CD14-positive monocyte (primary cell): ENCODE data around the gene LASP1. TPM values are rescaled to one million over a fixed set of nuclear protein-coding genes. Genes with fewer than 3 reads are reported as not detected.

ENCODE experiments used
- DNase-seq, 3 donors: peaks; one replicate each; pipeline ENCODE4 v3.0.0-alpha.2; 2011 to 2022
- H2AFZ ChIP-seq: 2 replicates; pipeline ENCODE4 v1.6.0; 2012; ENCODE audit warnings: mild to moderate bottlenecking, low read depth, low read length, inconsistent platforms; ENCODE audit not compliant: insufficient read depth, poor library complexity, severe bottlenecking
- H3K27ac ChIP-seq, 2 donors: 1 replicate in 1 of 2; 2 replicates in 1 of 2; pipeline ENCODE4 v1.5.1; 2012 to 2013; ENCODE audit warnings: low read length in 2 of 2, control low read depth in 1 of 2, inconsistent platforms in 1 of 2, low read depth in 1 of 2, mild to moderate bottlenecking in 1 of 2
- H3K27me3 ChIP-seq, 2 donors: one replicate each; pipeline versions ENCODE4 v1.6.0 to v1.6.1; 2011 to 2013; ENCODE audit warnings: low read length in 2 of 2; ENCODE audit not compliant: control insufficient read depth in 2 of 2, insufficient read depth in 2 of 2
- H3K36me3 ChIP-seq, 2 donors: replicated peaks in 1 of 2; 1 replicate in 1 of 2; 2 replicates in 1 of 2; pipeline versions ENCODE4 v1.5.1 to v1.6.1; 2012 to 2013; ENCODE audit warnings: low read length in 2 of 2, control low read depth in 1 of 2, inconsistent platforms in 1 of 2, mild to moderate bottlenecking in 1 of 2; ENCODE audit not compliant: insufficient read depth in 2 of 2, control insufficient read depth in 1 of 2
- H3K4me1 ChIP-seq, 2 donors: 1 replicate in 1 of 2; 2 replicates in 1 of 2; pipeline versions ENCODE4 v1.5.1 to v1.6.1; 2012 to 2013; ENCODE audit warnings: low read length in 2 of 2, control low read depth in 1 of 2, inconsistent platforms in 1 of 2, mild to moderate bottlenecking in 1 of 2, moderate library complexity in 1 of 2; ENCODE audit not compliant: insufficient read depth in 2 of 2, control insufficient read depth in 1 of 2
- H3K4me2 ChIP-seq: replicated peaks from 2 replicates; pipeline ENCODE3; 2012; ENCODE audit warnings: low read length, moderate library complexity, mild to moderate bottlenecking; ENCODE audit not compliant: poor library complexity, severe bottlenecking; ENCODE audit errors: extremely low read depth
- H3K4me3 ChIP-seq, 3 experiments: fragments of 200-600 bp in 1 of 3; sonication (generic) in 1 of 3; replicated peaks in 1 of 3; 1 replicate in 2 of 3; 2 replicates in 1 of 3; pipeline ENCODE4 v1.5.1; 2011 to 2013; ENCODE audit warnings: low read length in 3 of 3, mild to moderate bottlenecking in 3 of 3, control low read depth in 2 of 3, low read depth in 2 of 3, inconsistent platforms in 1 of 3, moderate library complexity in 1 of 3
- H3K79me2 ChIP-seq: 2 replicates; pipeline ENCODE4 v1.6.0; 2012; ENCODE audit warnings: mild to moderate bottlenecking, control low read depth, inconsistent platforms, low read length, moderate library complexity; ENCODE audit not compliant: insufficient read depth
- H3K9ac ChIP-seq: 2 replicates; pipeline ENCODE4 v1.6.0; 2017; ENCODE audit warnings: low read length, mild to moderate bottlenecking; ENCODE audit not compliant: insufficient read depth, poor library complexity, severe bottlenecking
- H3K9me3 ChIP-seq, 2 donors: replicated peaks in 1 of 2; 1 replicate in 1 of 2; 2 replicates in 1 of 2; pipeline versions ENCODE4 v1.5.1 to v1.6.1; 2012 to 2013; ENCODE audit warnings: low read length in 2 of 2, control low read depth in 1 of 2; ENCODE audit not compliant: control insufficient read depth in 1 of 2, insufficient read depth in 1 of 2
- H4K20me1 ChIP-seq: 2 replicates; pipeline ENCODE4 v1.6.0; 2012; ENCODE audit warnings: mild to moderate bottlenecking, low read length, control low read depth, moderate library complexity; ENCODE audit not compliant: insufficient read depth
- H3K27ac Mint-ChIP-seq, 7 donors: one replicate each; pipeline ENCODE4 v1.8.0; 2020; ENCODE audit warnings: mild to moderate bottlenecking in 7 of 7, mixed read lengths in 7 of 7, moderate library complexity in 6 of 7, inconsistent platforms in 2 of 7
- H3K27me3 Mint-ChIP-seq, 3 donors: one replicate each; pipeline ENCODE4 v1.8.0; 2021 to 2022; ENCODE audit warnings: low read depth in 3 of 3, mild to moderate bottlenecking in 3 of 3, mixed read lengths in 3 of 3, moderate library complexity in 3 of 3, inconsistent platforms in 1 of 3
- H3K36me3 Mint-ChIP-seq, 2 donors: one replicate each; pipeline ENCODE4 v1.8.0; 2020; ENCODE audit warnings: mixed read lengths in 2 of 2, inconsistent platforms in 1 of 2, mild to moderate bottlenecking in 1 of 2
- H3K4me1 Mint-ChIP-seq: one replicate; pipeline ENCODE4 v1.8.0; 2020; ENCODE audit warnings: mild to moderate bottlenecking, mixed read lengths
- H3K4me3 Mint-ChIP-seq, 2 donors: one replicate each; pipeline ENCODE4 v1.8.0; 2020; ENCODE audit warnings: mild to moderate bottlenecking in 2 of 2, mixed read lengths in 2 of 2, moderate library complexity in 1 of 2
- H3K9me3 Mint-ChIP-seq, 7 donors: one replicate each; pipeline ENCODE4 v1.8.0; 2020 to 2022; ENCODE audit warnings: mixed read lengths in 7 of 7, mild to moderate bottlenecking in 6 of 7, moderate library complexity in 6 of 7, inconsistent platforms in 2 of 7
- CTCF ChIP-seq: fragments of 200-600 bp; IDR thresholded peaks from one replicate; pipeline ENCODE4 v1.8.0; 2022; ENCODE audit warnings: antibody characterized with exemption, mild to moderate bottlenecking
- WGBS: methylation state at CpG from one replicate; pipeline ENCODE4 v1.1.5; 2013; ENCODE audit warnings: missing lambda C conversion rate; ENCODE audit not compliant: insufficient coverage; 5-methylcytosine and 5-hydroxymethylcytosine counted together
- intact Hi-C, 2 donors: fragments of 100-400 bp; cut with micrococcal nuclease; formaldehyde crosslinking; loops; one replicate each; pipeline versions ENCODE4 v1.15.0 to v1.15.1; 2023
- polyA plus RNA-seq, 3 donors: library from polyadenylated mRNA; depleted of rRNA in 1 of 3; unstranded in 2 of 3; stranded (reverse) in 1 of 3; fragments of 300-500 nt in 2 of 3; fragments of >200 nt in 1 of 3; fragmentation: Illumina TruSeq in 2 of 3; gene quantifications; 1 replicate in 2 of 3; 2 replicates in 1 of 3; pipeline ENCODE4 v1.2.3, GENCODE V29; 2012 to 2021

The LASP1 gene
- polyA plus RNA-seq, 3 donors: 55.9 to 93.7 (median 70.6) TPM

GRCh38 chr17:38969281-38969680 lies 99.4 kb downstream of the LASP1 start:
- H3K36me3 ChIP-seq: no peaks in the 10 kb centered on the region
- Mint-ChIP-seq H3K27ac (no peak overlapping the region), H3K36me3 (no peaks in the 10 kb centered on the region), H3K4me1 (peaks cover 9% of the 10 kb centered on the region), H3K4me3 (no peak overlapping the region), H3K27me3 (no peaks in the 10 kb centered on the region), H3K9me3 (peaks cover 0 to 4% (median 0%) of the 10 kb centered on the region in 7 donors)
- H3K4me1 ChIP-seq: peaks cover 9 to 12% of the 10 kb centered on the region in 2 donors
- H3K9me3 ChIP-seq: no peaks in the 10 kb centered on the region
- DNase-seq: no peak
- no peak overlapping the region for H3K9ac ChIP-seq
- H3K4me3 ChIP-seq: no peak overlapping the region
- H4K20me1 ChIP-seq: no peaks in the 10 kb centered on the region
- no peaks in the 10 kb centered on the region for H3K27me3 ChIP-seq
- H2AFZ ChIP-seq: no peak overlapping the region
- no peak overlapping the region for H3K27ac ChIP-seq
- H3K4me2 ChIP-seq: no peak overlapping the region
- no peak for TF ChIP-seq CTCF
- H3K79me2 ChIP-seq: no peaks in the 10 kb centered on the region
- WGBS: 100% methylated on average over 2 of the region's 4 CpGs
- intact Hi-C loops: loop anchor here in 1 of 2 donors (5.0 kb wide), 1 partner anchor 183 kb away; the partner anchor contains the start of gene PLXDC1

GRCh38 chr17:38970128-38970527 lies 100.3 kb downstream of the LASP1 start:
- Histone ChIP-seq H3K4me3 (no peak overlapping the region), H3K4me2 (no peak overlapping the region), H3K9me3 (no peaks in the 10 kb centered on the region), H3K36me3 (no peaks in the 10 kb centered on the region), H3K4me1 (peaks cover 10 to 12% of the 10 kb centered on the region in 2 donors), H4K20me1 (no peaks in the 10 kb centered on the region), H2AFZ (no peak overlapping the region), H3K79me2 (no peaks in the 10 kb centered on the region), H3K27me3 (no peaks in the 10 kb centered on the region), H3K9ac (no peak overlapping the region), H3K27ac (no peak overlapping the region)
- H3K27me3 Mint-ChIP-seq: no peaks in the 10 kb centered on the region
- H3K9me3 Mint-ChIP-seq: peaks cover 0 to 4% (median 0%) of the 10 kb centered on the region in 7 donors
- TF ChIP-seq CTCF: no peak
- no peaks in the 10 kb centered on the region for H3K36me3 Mint-ChIP-seq
- H3K27ac Mint-ChIP-seq: no peak overlapping the region
- peaks cover 9% of the 10 kb centered on the region for H3K4me1 Mint-ChIP-seq
- intact Hi-C loops: no loop called here
- WGBS: 100% methylated on average over 3 of the region's 4 CpGs
- no peak for DNase-seq
- H3K4me3 Mint-ChIP-seq: no peak overlapping the region
